Measurements from ENCODE around the gene MCCD1. TPM values are rescaled to one million over a fixed set of nuclear protein-coding genes. Genes with fewer than 3 reads are reported as not detected.
"Not testable (repeated sequence)": the region's sequence is repeated elsewhere in the genome, so short reads cannot be mapped to it uniquely, and the experiment has no call there.

Gene MCCD1
- total RNA-seq, 1 donor from 2014 or later = not detected

DNA sequence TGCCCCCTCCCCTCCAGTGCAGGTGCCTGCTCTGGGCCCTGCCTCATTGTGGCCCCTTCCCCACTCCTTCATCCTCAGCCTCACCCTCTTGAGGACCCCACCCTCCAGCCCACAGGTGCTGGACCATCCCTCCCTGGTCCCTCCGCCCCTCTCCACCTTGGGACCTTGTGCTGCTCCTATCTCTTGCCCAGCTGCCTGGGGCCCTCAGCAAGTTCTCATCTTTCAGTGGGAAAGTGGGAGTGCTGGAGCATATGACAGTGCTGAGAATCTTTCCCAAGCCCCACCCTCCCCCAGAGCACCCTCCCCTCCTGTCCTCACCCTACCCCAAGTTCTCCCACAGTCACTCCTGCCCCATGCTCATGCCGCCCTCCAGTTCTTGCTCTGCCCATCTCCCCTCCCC lies 29.1 kb upstream of the MCCD1 start:
- ATAC-seq; DNase-seq (ENCODE audit: missing footprints): not testable (repeated sequence)
- intact Hi-C loops (cut with DNase I) = loop anchor here (5.0 kb wide), 1 partner anchor 98 kb away; no protein-coding TSS in a partner anchor

DNA sequence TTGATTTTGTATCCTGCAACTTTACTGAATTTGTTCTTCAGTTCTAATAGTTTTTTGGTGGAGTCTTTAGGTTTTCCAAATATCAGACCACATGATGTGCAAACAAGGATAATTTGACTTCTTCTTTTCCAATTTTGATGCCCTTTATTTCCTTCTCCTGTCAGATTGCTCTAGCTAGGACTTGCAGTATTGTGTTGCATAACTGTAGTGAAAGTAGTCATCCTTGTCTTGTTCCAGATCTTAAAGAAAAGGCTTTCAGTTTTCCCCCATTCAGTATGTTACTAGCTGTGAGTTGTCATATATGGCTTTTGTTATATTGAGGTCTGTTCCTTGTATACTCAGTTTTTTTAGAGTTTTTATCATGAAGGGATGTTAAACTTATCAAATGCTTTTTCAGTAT lies 26.2 kb upstream of the MCCD1 start:
- no peak for ATAC-seq
- intact Hi-C loops (cut with DNase I) = no loop called here
- DNase-seq (ENCODE audit: missing footprints) = no peak

DNA sequence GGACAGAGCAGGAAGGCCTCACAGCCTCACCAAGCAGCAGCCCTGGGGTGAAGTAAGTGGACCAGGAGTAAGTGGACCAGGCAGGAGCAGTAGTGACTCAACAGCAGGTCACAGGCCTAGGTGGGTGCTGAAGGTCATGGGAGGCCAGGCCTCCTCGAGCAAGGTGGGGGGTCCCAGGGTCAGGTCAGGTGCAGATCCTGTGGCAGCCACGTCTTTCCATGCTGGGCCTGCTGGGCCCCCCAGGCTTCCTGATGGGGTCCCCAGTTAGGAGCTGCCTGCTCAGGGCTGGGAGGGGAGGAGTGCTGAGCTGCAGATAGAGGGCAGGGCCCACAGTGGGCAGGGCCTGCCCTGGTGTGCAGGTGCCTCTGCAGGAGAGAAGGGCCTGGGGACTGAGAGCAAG lies 19.7 kb upstream of the MCCD1 start:
- intact Hi-C loops (cut with DNase I); DNase-seq (ENCODE audit: missing footprints); ATAC-seq: not testable (repeated sequence)

DNA sequence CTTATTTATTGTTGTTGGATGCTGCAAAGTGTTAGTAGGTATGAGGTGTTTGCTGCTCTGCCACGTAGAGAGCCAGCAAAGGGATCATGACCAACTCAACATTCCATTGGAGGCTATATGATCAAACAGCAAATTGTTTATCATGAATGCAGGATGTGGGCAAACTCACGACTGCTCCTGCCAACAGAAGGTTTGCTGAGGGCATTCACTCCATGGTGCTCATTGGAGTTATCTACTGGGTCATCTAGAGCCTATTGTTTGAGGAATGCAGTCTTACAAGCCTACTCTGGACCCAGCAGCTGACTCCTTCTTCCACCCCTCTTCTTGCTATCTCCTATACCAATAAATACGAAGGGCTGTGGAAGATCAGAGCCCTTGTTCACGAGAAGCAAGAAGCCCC lies 18.8 kb upstream of the MCCD1 start:
- DNase-seq (ENCODE audit: missing footprints) (no peak), ATAC-seq (no peak)
- intact Hi-C loops (cut with DNase I) = no loop called here

DNA sequence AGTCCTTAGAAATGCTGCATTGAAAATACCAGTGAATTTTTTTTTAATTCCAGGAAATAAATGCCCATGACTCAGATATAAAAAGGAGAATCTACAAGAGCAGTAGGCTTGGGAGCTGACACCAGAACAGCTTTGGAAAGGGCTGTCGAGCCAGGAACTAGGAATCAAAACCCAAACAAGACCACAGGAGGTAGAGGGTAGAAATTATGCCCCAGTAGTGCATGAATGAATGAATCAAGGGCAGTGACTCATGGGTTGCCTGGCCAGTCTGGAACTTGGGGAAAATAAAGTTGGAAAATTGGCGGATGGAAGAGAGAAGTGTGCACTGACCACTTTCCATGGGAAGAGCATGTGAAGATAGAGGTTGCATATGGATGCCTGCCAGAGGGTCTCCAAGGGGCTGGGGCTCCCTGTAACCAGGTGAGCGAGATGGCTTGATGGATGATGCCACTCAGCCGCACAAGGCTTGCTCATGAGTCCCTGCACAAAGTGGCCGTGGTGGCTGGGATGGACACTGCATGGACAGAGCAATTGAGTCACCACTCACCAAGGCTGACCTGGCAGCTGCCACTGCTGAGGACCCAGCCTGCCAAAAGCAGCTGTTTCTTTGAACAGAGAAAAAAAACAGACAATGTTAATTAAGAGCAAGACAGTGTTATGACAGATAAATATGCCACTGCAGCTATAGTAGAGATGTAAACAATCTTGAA lies 15.2 kb upstream of the MCCD1 start:
- DNase-seq (ENCODE audit: missing footprints) = no peak
- ATAC-seq = no peak
- intact Hi-C loops (cut with DNase I) = no loop called here

DNA sequence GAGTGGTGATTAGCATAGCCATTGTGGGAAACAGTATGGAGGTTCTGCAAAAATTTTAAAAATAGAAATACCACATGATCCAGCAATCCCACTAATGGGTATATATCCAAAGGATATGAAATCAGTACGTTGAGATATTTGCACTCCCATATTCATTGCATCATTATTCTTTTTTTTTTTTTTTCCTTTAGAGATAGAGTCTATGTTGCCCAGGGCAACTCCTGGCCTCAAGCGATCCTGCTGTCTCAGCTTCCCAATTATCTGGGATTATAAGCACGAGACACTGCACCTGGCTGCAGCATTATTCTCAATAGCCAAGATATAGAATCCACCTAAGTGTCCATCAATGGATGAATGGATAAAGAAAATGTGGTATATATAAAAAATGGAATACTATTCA lies 6.9 kb upstream of the MCCD1 start:
- intact Hi-C loops (cut with DNase I) = no loop called here
- ATAC-seq = no peak
- no peak for DNase-seq (ENCODE audit: missing footprints)

DNA sequence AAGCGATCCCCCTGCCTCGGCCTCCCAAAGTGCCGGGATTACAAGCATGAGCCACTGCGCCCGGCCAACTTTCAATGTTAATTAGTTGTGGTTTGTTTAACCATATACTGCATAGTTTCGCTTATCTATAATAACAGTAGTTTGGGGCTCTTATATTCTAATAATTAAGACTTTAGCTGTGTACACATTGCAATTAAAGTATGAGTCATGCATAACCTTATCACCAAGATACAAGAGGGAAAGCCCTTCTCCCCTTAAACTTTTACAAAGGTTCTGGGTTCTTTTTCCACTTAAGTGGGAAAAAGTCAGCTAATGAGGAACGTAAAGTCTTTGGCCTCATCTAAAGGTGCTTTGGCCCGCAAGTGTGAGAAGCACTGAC lies 3.2 kb upstream of the MCCD1 start:
- intact Hi-C loops (cut with DNase I) = no loop called here
- no peak for ATAC-seq
- no peak for DNase-seq (ENCODE audit: missing footprints)

DNA sequence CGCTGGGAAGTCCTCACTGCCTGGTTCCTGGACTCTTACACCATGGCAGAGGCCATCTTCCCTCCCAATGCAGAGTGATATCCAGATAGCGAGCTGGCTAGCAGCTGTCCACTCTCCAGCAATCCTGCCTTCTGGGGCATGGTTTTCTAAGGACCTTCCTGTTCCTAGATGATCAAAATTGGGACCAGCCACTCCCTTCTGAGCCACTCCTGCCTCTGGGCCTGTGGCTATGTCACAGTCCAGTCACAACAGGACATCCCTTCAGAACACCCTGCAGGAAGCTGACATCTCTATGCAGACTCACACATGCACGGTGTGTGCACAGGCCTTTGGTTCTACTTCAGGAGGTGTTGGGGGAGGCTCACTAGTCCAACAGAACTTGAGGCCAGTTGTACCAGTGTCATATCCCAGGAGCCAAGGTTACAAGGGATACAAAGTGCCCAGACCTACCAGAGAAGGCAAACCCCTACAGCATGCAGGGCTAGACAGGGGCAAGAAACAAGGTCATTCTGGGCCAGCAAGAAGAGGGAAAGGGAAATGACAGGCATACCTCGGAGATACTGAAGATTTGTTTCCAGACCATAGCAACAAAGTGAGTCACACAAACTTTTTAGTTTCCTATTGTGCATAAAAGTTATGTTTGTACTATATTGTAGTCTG lies 2.7 kb upstream of the MCCD1 start:
- DNase-seq (ENCODE audit: missing footprints) (no peak), ATAC-seq (no peak)
- intact Hi-C loops (cut with DNase I) = no loop called here

DNA sequence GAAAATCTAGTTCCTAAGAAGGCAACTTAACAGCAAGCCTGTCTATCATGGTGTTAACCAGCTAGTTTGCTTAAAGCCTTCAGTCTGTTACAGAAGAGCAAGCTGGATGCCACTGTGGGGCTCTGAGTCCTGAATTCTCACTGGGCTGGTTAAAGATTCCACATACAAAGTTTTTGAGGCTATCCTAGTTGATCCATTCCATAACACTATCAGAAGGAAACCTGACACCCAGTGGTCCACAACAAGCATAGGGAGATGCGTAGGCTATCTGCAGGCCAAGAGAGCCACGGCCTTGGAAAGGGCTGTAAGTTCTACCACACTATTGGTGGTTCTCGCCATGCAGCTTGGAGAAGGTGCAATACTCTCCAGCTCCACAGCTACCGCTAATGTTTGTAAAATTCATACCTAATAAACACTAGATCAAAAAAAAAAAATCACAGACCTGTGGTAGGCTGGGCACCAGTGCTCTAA lies 420 bp upstream of the MCCD1 start:
- intact Hi-C loops (cut with DNase I) = no loop called here
- DNase-seq (ENCODE audit: missing footprints) (no peak), ATAC-seq (no peak)

DNA sequence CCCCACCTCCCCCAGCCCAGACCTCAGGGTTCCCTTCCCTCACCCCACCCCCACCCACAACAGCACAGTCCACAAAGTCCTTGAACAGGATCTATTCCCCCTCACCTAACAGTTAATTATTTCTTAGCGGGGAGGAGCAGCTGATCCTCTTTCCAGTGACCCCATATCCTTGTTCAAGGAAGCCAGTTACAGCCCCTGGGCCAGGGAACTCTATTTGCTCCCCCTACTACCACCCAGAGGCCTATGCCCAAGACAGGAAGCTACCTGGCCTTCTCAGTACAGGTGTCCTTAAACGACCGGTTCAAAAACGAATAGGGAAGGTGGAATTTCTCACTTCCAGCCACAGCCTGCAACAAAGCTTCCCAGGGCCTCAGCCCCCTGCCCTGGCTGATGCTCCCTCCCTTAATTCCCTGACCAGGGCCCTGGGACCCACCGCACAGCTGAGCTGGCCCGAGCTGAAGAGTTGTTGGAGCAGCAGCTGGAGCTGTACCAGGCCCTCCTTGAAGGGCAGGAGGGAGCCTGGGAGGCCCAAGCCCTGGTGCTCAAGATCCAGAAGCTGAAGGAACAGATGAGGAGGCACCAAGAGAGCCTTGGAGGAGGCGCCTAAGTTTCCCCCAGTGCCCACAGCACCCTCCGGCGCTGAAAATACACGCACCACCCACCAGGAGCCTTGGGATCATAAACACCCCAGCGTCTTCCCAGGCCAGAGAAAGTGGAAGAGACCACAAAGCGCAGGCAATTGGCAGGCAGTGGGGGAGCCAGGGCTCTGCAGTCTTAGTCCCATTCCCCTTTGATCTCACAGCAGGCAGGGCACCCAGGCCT lies 778 bp downstream of the MCCD1 start:
- ATAC-seq = no peak
- intact Hi-C loops (cut with DNase I) = no loop called here
- no peak for DNase-seq (ENCODE audit: missing footprints)

DNA sequence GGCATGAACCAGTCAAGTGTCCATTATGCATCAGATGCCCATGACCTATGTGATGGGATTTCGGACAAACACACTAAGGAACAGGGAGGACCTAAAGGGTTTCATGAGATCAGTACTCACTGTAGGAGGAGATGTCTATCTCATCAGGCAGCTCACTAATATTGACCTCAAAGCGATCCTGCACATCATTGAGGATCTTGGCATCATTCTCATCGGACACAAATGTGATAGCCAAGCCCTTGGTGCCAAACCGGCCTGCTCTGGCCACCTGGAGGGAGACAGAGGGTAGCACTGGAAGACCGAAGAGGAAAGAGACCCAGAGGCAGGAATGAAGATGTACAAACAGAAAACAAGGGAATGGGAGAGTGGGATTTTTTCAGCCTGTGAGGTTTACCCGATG lies 1.9 kb downstream of the MCCD1 start:
- DNase-seq (ENCODE audit: missing footprints) (no peak), ATAC-seq (no peak)
- intact Hi-C loops (cut with DNase I) = no loop called here

DNA sequence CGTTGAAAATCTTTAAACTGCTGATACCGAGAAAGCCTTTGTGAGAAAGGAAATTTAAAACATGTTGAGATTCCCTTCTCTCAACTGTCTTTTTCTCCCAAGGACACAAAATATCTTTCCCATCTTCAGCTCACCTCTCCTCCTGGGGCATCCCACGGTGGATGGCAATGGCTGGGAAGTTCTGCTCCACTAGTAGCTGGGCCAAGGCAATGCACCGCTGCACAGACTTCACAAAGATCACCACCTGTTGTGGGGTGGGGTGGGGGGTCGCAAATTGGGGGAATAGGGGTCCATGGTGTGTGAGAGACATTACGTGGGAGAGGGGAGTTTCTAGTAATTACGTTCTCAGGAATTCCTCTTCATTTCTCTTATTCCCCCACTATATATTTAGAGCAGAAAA lies 2.4 kb downstream of the MCCD1 start:
- DNase-seq (ENCODE audit: missing footprints) (no peak), ATAC-seq (no peak)
- intact Hi-C loops (cut with DNase I) = no loop called here

DNA sequence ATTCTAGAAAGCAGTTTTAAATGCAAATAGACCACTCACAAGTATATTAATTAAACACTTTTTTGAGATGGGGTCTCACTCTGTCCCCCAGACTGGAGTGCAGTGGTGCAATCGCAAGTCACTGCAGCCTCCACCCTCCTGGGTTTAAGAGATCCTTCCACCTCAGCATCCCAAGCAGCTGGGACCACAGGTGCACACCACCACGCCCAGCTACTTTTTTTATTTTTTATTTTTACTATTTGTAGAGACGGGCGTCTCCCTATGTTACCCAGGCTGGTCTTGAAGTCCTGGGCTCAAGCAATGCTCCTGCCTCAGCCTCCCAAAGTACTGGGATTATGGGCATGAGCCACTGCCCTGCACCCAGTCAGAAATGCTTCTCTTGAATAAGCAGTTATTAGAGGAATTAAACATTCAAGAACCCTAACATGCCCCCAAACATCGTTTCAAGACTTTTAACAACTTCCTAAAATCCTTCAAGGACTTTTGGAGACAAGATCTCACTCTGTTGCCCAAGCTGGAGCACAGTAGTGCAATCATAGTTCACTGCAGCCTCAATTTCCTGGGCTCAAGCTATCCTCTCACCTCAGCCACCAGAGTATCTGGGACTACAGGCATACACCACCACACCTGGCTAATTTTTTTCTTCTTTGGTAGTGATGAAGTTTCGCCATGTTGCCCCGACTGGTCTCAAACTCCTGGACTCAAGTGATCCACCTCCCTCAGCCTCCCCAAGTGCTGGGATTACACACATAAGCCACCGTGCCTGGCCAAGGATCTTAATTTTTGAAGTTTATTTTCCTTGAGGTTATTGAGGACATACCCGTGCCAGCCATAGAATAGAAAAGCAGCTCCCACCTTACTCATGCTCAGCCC lies 3.2 kb downstream of the MCCD1 start:
- DNase-seq (ENCODE audit: missing footprints) (no peak), ATAC-seq (no peak)
- intact Hi-C loops (cut with DNase I) = no loop called here

DNA sequence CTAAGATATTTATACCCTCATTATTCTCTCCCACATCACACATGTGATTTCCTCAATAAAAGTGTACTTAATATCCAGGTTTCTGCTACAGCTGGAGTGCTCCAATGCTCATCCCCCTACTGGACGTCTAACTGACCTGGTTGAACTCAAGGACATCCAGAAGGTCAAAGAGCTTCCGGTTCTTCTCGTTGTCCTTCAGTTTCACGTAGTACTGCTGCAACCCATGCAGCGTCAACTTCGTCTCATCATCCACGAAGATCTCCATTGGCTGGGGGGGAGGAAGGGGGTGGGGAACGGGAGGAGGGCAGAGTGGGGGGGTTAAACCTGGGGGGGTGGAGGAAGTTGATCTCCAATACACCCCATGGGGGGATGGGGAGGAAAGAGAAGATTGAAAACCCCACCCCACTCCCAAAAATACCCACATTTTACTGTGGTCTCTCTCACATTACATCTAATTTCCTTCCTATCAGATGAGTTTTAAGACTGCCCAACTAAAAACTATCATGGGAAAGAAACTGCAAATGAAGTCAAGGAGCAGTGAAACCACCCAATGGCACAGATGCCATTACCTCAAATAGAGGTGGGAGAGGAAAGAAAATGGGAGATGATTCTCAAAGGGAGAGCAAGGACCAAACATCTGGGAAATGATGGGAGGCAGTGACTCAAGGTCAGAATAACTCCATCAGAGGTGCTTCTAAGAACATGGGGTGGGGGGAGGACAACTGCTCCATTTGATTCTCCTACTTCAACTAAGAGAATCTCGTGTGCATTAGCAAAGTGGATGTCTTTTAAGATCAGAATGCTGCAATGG lies 4.1 kb downstream of the MCCD1 start:
- DNase-seq (ENCODE audit: missing footprints) = no peak
- ATAC-seq = peak; percentile 35
- intact Hi-C loops (cut with DNase I) = no loop called here

DNA sequence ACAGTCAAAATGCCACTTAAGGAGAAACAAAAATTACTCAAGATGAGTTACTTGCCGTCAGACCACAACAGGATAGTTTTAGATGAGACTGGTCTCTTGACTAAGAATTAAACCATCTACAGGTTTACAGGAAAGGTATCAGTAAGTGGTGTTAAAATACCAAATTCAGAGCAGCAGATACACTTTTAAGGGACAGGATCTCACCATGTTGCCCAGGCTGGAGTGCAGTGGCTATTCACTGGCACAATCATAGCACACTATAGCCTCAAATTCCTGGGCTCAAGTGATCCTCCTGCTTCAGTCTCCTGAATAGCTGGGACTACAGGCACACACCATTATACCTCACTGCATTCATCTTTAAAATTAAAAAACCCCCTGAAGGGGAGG lies 4.7 kb downstream of the MCCD1 start:
- ATAC-seq (no peak), DNase-seq (ENCODE audit: missing footprints) (no peak)
- intact Hi-C loops (cut with DNase I) = no loop called here

DNA sequence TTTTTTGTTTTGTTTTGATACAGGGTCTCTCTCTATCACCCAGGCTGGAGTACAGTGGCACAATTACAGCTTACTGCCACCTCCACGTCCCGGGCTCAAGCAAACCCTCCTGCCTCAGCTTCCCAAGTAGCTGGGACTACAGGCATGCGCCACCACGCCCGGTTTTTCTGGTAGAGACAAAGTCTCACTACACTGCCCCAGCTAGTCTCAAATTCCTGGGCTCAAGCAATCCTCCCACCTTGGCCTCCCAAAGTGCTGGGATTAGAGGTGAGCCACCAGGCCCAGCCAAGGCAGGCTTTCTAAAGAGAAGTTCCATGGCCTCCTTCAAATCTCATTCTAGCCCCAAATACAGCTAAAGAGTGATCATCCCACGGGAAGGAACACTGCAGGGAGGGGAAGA lies 5.2 kb downstream of the MCCD1 start:
- DNase-seq (ENCODE audit: missing footprints) (no peak), ATAC-seq (no peak)
- intact Hi-C loops (cut with DNase I) = no loop called here

DNA sequence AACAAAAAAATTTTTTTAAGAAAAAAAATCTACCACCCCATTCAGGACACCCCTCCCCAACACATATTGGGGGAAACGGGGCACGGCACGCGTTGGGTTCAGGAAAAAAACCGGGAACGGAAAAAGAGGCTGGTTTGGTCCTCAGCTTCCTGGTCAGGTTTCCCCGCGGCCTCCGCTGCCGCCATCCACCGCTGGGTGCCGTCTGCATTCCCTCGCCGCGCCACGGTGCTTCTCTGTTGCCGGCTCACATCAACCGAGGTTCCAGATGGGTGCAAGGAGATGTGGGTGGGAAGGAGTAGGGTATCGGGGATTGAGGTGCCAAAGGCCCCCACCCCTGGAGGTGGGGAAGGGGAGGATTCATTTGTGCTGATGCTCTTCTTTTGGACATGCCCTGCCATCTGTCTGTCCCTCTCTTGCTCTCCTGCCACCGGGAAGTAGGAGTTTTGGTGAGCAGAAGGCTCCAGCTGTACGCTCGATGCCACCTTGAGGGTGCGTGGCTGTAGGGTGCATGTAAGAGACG lies 5.8 kb downstream of the MCCD1 start:
- ATAC-seq (no peak), DNase-seq (ENCODE audit: missing footprints) (no peak)
- intact Hi-C loops (cut with DNase I) = no loop called here

Data from Right ventricle myocardium inferior (tissue), 1 donor.